ENCODE data around the gene C10orf120. TPM values are rescaled to one million over a fixed set of nuclear protein-coding genes. Genes with fewer than 3 reads are reported as not detected.

Gene C10orf120
- total RNA-seq, 4 donors from 2014 or later = not detected

DNA sequence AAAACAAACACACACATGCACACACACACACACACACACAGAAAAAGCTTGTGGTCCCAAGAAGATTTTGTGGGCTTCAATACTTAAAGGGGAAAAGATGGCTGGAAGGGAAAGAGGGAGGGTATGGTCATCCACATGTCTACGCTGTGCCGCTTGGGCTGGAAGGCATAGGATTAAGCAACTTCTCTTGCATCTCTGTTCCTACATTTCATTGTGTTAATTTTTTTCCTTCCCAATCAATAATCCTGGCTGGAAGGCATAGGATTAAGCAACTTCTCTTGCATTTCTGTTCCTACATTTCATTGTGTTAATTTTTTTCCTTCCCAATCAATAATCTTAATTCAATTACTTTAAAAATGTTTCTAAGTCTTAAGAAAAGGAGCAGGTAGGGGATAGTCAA lies 30.6 kb downstream of the C10orf120 start:
- Histone ChIP-seq H3K4me3 (no peak overlapping the region), H3K27ac (no peak overlapping the region), H3K36me3 (no peaks in the 10 kb centered on the region), H3K4me1 (no peaks in the 10 kb centered on the region), H3K27me3 (no peaks in the 10 kb centered on the region), H3K9me3 (no peaks in the 10 kb centered on the region)
- DNase-seq = no peak
- no peak for TF ChIP-seq POLR2A (IDR thresholded peaks at IDR 0.05)
- TF ChIP-seq, protein P1, sequence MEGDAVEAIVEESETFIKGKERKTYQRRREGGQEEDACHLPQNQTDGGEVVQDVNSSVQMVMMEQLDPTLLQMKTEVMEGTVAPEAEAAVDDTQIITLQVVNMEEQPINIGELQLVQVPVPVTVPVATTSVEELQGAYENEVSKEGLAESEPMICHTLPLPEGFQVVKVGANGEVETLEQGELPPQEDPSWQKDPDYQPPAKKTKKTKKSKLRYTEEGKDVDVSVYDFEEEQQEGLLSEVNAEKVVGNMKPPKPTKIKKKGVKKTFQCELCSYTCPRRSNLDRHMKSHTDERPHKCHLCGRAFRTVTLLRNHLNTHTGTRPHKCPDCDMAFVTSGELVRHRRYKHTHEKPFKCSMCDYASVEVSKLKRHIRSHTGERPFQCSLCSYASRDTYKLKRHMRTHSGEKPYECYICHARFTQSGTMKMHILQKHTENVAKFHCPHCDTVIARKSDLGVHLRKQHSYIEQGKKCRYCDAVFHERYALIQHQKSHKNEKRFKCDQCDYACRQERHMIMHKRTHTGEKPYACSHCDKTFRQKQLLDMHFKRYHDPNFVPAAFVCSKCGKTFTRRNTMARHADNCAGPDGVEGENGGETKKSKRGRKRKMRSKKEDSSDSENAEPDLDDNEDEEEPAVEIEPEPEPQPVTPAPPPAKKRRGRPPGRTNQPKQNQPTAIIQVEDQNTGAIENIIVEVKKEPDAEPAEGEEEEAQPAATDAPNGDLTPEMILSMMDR (IDR thresholded peaks at IDR 0.05) = no peak

DNA sequence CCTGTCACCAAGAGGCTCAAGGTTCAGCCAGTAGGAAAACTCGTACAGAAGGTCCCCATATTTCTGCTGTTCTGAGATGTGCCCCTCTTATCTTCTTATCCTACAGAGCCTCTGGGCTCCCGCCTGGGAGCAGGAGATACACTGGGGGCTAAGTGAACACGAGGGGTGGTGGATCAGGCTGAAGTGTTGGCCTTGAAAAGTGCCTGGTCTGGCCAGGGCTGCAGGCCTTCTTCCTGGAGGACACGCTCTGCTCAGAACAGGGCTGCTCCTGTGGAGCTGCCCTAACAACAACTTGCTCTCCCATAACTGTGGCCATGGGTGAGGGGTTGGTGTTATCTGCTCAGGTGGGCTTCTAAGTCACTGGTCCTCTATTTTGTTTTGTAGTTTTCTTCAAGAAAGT lies 33.7 kb downstream of the C10orf120 start:
- Histone ChIP-seq H3K4me1 (no peaks in the 10 kb centered on the region), H3K27me3 (no peaks in the 10 kb centered on the region), H3K27ac (no peak overlapping the region), H3K9me3 (no peaks in the 10 kb centered on the region), H3K4me3 (no peak overlapping the region), H3K36me3 (no peaks in the 10 kb centered on the region)
- DNase-seq = peak in 1 of 3 donors; percentile 24
- no peak for TF ChIP-seq POLR2A (IDR thresholded peaks at IDR 0.05)
- TF ChIP-seq, protein P1 (IDR thresholded peaks at IDR 0.05) = no peak

DNA sequence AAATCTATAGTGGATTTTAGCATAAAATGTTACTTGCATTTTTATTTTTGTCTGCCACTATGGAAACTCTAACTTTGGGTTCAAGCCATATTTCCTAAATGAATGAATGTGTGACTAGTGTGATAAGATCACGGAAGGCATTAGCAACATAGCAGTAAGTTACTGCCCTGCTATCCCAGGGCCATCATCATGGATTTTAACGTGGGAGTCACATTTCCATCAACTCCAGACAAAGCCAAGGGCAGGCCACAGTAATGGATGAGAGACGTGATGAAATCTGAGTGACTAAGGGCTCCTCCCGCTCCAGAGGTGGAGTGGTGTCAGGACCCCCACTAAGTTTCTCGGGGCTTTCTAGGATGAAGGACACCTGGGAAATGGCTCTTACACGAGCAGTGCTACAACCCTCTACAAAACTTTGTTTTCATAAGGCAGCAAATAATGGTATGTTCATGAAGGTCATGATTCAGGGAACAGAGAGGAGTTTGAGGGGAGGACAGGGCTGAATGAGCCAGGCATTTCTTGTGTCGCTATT lies 34.3 kb downstream of the C10orf120 start:
- H3K9me3 ChIP-seq = no peaks in the 10 kb centered on the region
- H3K27me3 ChIP-seq = no peaks in the 10 kb centered on the region
- peak in 1 of 3 donors; percentile 15 for DNase-seq
- no peaks in the 10 kb centered on the region for H3K4me1 ChIP-seq
- TF ChIP-seq, protein P1 (IDR thresholded peaks at IDR 0.05) = no peak
- no peak for TF ChIP-seq POLR2A (IDR thresholded peaks at IDR 0.05)
- no peak overlapping the region for H3K27ac ChIP-seq
- H3K4me3 ChIP-seq = no peak overlapping the region
- no peaks in the 10 kb centered on the region for H3K36me3 ChIP-seq

DNA sequence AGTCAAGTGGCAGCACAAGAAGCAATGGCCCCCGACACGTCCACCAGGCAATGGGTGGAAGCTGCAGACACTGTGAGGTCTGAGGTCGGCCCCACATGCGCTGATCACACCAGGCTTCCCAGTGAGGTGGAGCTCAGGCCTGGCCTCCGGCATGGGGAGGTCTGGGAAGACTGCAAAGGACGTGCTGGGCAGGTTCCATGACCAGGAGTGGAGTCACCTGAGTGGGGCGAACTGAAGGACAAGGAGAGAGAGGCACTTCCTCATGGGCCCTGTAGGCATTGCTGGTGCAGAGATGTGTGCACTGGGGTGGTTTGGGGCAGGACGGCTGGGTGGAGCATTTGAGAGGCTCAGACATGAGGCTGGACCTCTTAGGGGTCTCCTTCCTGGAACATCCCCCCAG lies 35.1 kb downstream of the C10orf120 start:
- H3K27me3 ChIP-seq = no peaks in the 10 kb centered on the region
- H3K27ac ChIP-seq = no peak overlapping the region

DNA sequence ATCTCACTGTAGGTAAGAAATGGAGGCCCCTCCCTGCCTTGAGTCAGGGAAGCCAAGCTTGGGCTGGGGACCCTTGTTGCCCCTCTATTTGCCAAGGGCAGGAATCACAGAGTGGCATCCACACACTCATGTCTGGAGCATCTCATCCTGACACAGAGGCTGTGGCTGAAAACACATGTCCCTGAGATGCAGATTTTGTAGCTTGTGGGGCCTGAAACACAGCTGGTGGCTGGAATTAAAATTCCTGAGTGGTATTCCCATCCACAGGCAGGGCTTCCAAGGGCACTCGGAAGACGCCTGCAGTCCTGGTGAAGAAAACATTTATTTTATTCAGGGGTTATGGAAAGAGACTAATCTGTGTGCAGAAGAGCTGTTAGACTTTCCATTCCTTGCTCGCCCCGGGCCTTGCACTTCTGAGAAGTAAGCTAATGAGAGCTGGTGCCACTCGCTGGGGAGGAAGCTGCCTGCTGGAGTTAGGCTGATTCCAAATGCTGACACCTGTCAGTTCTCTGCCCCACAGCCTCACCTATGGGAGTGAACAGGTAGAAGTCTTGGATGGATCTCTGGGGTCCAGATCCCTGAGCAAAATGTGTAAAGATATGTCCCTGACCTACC lies 36.0 kb downstream of the C10orf120 start:
- peak in 1 of 3 donors; percentile 11 for DNase-seq
- no peaks in the 10 kb centered on the region for H3K4me1 ChIP-seq
- H3K9me3 ChIP-seq = no peaks in the 10 kb centered on the region
- H3K27ac ChIP-seq = no peak overlapping the region
- no peak overlapping the region for H3K4me3 ChIP-seq
- no peaks in the 10 kb centered on the region for H3K36me3 ChIP-seq
- TF ChIP-seq, protein P1 (IDR thresholded peaks at IDR 0.05) = no peak
- TF ChIP-seq POLR2A (IDR thresholded peaks at IDR 0.05) = no peak
- no peaks in the 10 kb centered on the region for H3K27me3 ChIP-seq

More for the DNA sequence above, 35.1 kb downstream of the C10orf120 start:
- Histone ChIP-seq H3K36me3 (no peaks in the 10 kb centered on the region), H3K4me3 (no peak overlapping the region), H3K9me3 (no peaks in the 10 kb centered on the region), H3K4me1 (no peaks in the 10 kb centered on the region)
- peak in 1 of 3 donors; percentile 26 for DNase-seq
- TF ChIP-seq POLR2A (IDR thresholded peaks at IDR 0.05) = no peak
- TF ChIP-seq, protein P1 (IDR thresholded peaks at IDR 0.05) = no peak

Measured in Peyer's patch (tissue), 4 donors.